Measurements from ENCODE around the gene NUBPL. TPM values are rescaled to one million over a fixed set of nuclear protein-coding genes. Genes with fewer than 3 reads are reported as not detected.

NUBPL gene
- polyA plus RNA-seq, 1 of the 3 experiments (the other 2 are of a cell fraction), result 4.0 TPM

DNA sequence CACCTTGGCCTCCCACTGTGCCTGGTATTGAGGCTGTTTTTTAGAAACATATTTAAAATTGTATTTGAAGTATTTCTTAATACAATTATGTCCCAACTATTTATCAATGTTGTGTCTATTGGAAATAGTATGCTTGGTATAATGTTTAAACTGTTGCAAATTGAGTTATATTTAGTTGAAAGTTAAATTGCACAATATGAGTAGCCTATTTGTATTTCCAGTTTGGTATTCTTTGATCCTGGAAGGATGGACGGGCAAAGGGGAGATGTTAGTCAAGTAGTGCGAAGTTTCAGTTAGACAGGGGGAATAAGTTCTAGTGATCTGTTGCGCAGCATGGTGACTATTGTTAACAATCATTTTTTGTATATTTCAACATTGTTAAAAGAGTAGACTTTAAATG lies 111.5 kb downstream of the NUBPL start:
- H3K4me3 ChIP-seq (ENCODE audit: low read depth in 2 of 2, low read length in 1 of 2), result no peak overlapping the region
- H2AFZ ChIP-seq (ENCODE audit: low read depth), result no peak overlapping the region
- CTCF ChIA-PET, result no interaction called here
- no peak for DNase-seq
- H3K9me2 ChIP-seq, result no peaks in the 10 kb centered on the region
- WGBS (ENCODE audit: low lambda C conversion rate), result 90% methylated on average over 3 of the region's 3 CpGs
- no peaks in the 10 kb centered on the region for H3K27me3 ChIP-seq (ENCODE audit: insufficient read depth)
- no peaks in the 10 kb centered on the region for H3K36me3 ChIP-seq (replicated peaks in 1 of 2; ENCODE audit: control insufficient read depth in 1 of 2, insufficient read depth in 2 of 2, low read length in 1 of 2)
- no peak overlapping the region for H3K9ac ChIP-seq
- no peaks in the 10 kb centered on the region for H4K20me1 ChIP-seq (ENCODE audit: insufficient read depth)
- no peaks in the 10 kb centered on the region; a peak in 1 of 4 replicates for H3K4me1 ChIP-seq (ENCODE audit: control insufficient read depth in 1 of 2, insufficient read depth in 2 of 2, low read depth in 1 of 2, low read length in 1 of 2)
- H3K9me3 ChIP-seq, result no peaks in the 10 kb centered on the region
- H3K4me2 ChIP-seq, result no peak overlapping the region
- no peaks in the 10 kb centered on the region for H3K79me2 ChIP-seq (ENCODE audit: insufficient read depth)
- H3F3A ChIP-seq (replicated peaks; ENCODE audit: insufficient read depth), result no peaks in the 10 kb centered on the region
- POLR2A ChIA-PET, result no interaction called here
- no peak for TF ChIP-seq GABPA (IDR thresholded peaks at IDR 0.05; ENCODE audit: low read depth)
- TF ChIP-seq RFX5 (IDR thresholded peaks at IDR 0.05; ENCODE audit: low read length), result no peak
- TF ChIP-seq, protein P1, sequence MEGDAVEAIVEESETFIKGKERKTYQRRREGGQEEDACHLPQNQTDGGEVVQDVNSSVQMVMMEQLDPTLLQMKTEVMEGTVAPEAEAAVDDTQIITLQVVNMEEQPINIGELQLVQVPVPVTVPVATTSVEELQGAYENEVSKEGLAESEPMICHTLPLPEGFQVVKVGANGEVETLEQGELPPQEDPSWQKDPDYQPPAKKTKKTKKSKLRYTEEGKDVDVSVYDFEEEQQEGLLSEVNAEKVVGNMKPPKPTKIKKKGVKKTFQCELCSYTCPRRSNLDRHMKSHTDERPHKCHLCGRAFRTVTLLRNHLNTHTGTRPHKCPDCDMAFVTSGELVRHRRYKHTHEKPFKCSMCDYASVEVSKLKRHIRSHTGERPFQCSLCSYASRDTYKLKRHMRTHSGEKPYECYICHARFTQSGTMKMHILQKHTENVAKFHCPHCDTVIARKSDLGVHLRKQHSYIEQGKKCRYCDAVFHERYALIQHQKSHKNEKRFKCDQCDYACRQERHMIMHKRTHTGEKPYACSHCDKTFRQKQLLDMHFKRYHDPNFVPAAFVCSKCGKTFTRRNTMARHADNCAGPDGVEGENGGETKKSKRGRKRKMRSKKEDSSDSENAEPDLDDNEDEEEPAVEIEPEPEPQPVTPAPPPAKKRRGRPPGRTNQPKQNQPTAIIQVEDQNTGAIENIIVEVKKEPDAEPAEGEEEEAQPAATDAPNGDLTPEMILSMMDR (IDR thresholded peaks at IDR 0.05), result no peak
- no peak for TF ChIP-seq MEF2A (IDR thresholded peaks at IDR 0.05; ENCODE audit: borderline replicate concordance, low read depth)
- TF ChIP-seq, protein P2, sequence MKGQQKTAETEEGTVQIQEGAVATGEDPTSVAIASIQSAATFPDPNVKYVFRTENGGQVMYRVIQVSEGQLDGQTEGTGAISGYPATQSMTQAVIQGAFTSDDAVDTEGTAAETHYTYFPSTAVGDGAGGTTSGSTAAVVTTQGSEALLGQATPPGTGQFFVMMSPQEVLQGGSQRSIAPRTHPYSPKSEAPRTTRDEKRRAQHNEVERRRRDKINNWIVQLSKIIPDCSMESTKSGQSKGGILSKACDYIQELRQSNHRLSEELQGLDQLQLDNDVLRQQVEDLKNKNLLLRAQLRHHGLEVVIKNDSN (IDR thresholded peaks at IDR 0.05; ENCODE audit: borderline replicate concordance, low read depth), result no peak
- no peak for TF ChIP-seq CHD2 (IDR thresholded peaks at IDR 0.05; ENCODE audit: low read length, partially characterized antibody)
- no peak overlapping the region for H3K27ac ChIP-seq (ENCODE audit: low read depth in 2 of 2, low read length in 1 of 2)

DNA sequence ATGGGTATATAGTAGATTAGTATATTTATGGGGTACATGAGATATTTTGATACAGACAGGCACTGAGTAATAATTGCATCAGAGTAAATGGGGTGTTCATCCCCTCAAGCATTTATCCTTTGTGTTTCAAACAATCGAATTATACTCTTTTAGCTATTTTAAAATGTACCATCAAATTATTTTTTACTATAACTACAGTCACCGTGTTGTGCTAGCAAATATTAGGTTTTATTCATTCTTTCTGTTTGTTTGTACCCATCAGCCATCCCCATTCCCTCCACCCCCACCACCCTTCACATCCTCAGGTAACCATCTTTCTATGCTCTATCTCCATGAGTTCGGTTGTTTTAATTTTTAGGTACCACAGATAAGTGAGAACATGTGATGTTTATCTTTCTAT lies 115.8 kb downstream of the NUBPL start:
- H3K27ac ChIP-seq (ENCODE audit: low read depth in 2 of 2, low read length in 1 of 2), result no peak overlapping the region
- no peak overlapping the region for H3K4me2 ChIP-seq
- 56% methylated on average over 3 of the region's 3 CpGs for WGBS (ENCODE audit: low lambda C conversion rate)
- H3K9me3 ChIP-seq, result no peaks in the 10 kb centered on the region
- H3K79me2 ChIP-seq (ENCODE audit: insufficient read depth), result no peaks in the 10 kb centered on the region
- H3K27me3 ChIP-seq (ENCODE audit: insufficient read depth), result no peaks in the 10 kb centered on the region
- no peaks in the 10 kb centered on the region for H3F3A ChIP-seq (replicated peaks; ENCODE audit: insufficient read depth)
- no peak overlapping the region for H2AFZ ChIP-seq (ENCODE audit: low read depth)
- H3K9ac ChIP-seq, result no peak overlapping the region
- no peak for TF ChIP-seq YY1 (IDR thresholded peaks at IDR 0.05; ENCODE audit: low read depth)
- no peak for TF ChIP-seq FOXJ3 (CRISPR knock-in tag; IDR thresholded peaks at IDR 0.05)
- no peak for TF ChIP-seq CHD2 (IDR thresholded peaks at IDR 0.05; ENCODE audit: low read length, partially characterized antibody)
- TF ChIP-seq GABPA (IDR thresholded peaks at IDR 0.05; ENCODE audit: low read depth), result no peak
- no peak for TF ChIP-seq RAD21 (IDR thresholded peaks at IDR 0.05; ENCODE audit: low read length)
- no peak for TF ChIP-seq RXRA (IDR thresholded peaks at IDR 0.05; ENCODE audit: borderline replicate concordance, low read depth)
- TF ChIP-seq ELF1 (IDR thresholded peaks at IDR 0.05), result no peak
- TF ChIP-seq, protein P3, sequence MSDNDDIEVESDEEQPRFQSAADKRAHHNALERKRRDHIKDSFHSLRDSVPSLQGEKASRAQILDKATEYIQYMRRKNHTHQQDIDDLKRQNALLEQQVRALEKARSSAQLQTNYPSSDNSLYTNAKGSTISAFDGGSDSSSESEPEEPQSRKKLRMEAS (IDR thresholded peaks at IDR 0.05; ENCODE audit: low read depth), result no peak
- TF ChIP-seq TCF12 (IDR thresholded peaks at IDR 0.05), result no peak
- TF ChIP-seq POLR2AphosphoS5 (IDR thresholded peaks at IDR 0.05; ENCODE audit: low read depth, low read length), result no peak
- TF ChIP-seq RCOR1 (IDR thresholded peaks at IDR 0.05; ENCODE audit: low read length), result no peak
- TF ChIP-seq, protein P4, sequence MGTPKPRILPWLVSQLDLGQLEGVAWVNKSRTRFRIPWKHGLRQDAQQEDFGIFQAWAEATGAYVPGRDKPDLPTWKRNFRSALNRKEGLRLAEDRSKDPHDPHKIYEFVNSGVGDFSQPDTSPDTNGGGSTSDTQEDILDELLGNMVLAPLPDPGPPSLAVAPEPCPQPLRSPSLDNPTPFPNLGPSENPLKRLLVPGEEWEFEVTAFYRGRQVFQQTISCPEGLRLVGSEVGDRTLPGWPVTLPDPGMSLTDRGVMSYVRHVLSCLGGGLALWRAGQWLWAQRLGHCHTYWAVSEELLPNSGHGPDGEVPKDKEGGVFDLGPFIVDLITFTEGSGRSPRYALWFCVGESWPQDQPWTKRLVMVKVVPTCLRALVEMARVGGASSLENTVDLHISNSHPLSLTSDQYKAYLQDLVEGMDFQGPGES (IDR thresholded peaks at IDR 0.05; ENCODE audit: low read depth, low read length), result no peak
- TF ChIP-seq, protein P5, sequence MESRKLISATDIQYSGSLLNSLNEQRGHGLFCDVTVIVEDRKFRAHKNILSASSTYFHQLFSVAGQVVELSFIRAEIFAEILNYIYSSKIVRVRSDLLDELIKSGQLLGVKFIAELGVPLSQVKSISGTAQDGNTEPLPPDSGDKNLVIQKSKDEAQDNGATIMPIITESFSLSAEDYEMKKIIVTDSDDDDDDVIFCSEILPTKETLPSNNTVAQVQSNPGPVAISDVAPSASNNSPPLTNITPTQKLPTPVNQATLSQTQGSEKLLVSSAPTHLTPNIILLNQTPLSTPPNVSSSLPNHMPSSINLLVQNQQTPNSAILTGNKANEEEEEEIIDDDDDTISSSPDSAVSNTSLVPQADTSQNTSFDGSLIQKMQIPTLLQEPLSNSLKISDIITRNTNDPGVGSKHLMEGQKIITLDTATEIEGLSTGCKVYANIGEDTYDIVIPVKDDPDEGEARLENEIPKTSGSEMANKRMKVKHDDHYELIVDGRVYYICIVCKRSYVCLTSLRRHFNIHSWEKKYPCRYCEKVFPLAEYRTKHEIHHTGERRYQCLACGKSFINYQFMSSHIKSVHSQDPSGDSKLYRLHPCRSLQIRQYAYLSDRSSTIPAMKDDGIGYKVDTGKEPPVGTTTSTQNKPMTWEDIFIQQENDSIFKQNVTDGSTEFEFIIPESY (IDR thresholded peaks at IDR 0.05; ENCODE audit: borderline replicate concordance, low read depth), result no peak
- no peak for TF ChIP-seq TEAD4 (IDR thresholded peaks at IDR 0.05; ENCODE audit: borderline replicate concordance, insufficient read depth)
- no peak for TF ChIP-seq FOXM1 (IDR thresholded peaks at IDR 0.05; ENCODE audit: low read depth)
- no peak for TF ChIP-seq NRF1 (IDR thresholded peaks at IDR 0.05; ENCODE audit: low read depth, low read length)
- no peak for TF ChIP-seq TAF1 (IDR thresholded peaks at IDR 0.05; ENCODE audit: borderline replicate concordance, low read depth, low read length)
- TF ChIP-seq, protein P6, sequence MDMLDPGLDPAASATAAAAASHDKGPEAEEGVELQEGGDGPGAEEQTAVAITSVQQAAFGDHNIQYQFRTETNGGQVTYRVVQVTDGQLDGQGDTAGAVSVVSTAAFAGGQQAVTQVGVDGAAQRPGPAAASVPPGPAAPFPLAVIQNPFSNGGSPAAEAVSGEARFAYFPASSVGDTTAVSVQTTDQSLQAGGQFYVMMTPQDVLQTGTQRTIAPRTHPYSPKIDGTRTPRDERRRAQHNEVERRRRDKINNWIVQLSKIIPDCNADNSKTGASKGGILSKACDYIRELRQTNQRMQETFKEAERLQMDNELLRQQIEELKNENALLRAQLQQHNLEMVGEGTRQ (IDR thresholded peaks at IDR 0.05; ENCODE audit: borderline replicate concordance, low read depth, low read length), result no peak
- TF ChIP-seq, protein P2 (IDR thresholded peaks at IDR 0.05; ENCODE audit: borderline replicate concordance, low read depth), result no peak
- H3K36me3 ChIP-seq (replicated peaks in 1 of 2; ENCODE audit: control insufficient read depth in 1 of 2, insufficient read depth in 2 of 2, low read length in 1 of 2), result no peaks in the 10 kb centered on the region
- H4K20me1 ChIP-seq (ENCODE audit: insufficient read depth), result no peaks in the 10 kb centered on the region
- POLR2A ChIA-PET, result no interaction called here
- H3K9me2 ChIP-seq, result no peaks in the 10 kb centered on the region
- no peak for DNase-seq
- no peaks in the 10 kb centered on the region; a peak in 1 of 4 replicates for H3K4me1 ChIP-seq (ENCODE audit: control insufficient read depth in 1 of 2, insufficient read depth in 2 of 2, low read depth in 1 of 2, low read length in 1 of 2)
- CTCF ChIA-PET, result no interaction called here
- H3K4me3 ChIP-seq (ENCODE audit: low read depth in 2 of 2, low read length in 1 of 2), result no peak overlapping the region
